HG03060 (cell line): Measurements from ENCODE around the gene EEF1G.
"Not testable (repeated sequence)": the region's sequence is repeated elsewhere in the genome, so short reads cannot be mapped to it uniquely, and the experiment has no call there.

ENCODE experiments used
- ATAC-seq: cut with Tn5 transposase; IDR thresholded peaks from one replicate; pipeline ENCODE4 v1.9.1; 2021; ENCODE audit warnings: low read depth, moderate number of reproducible peaks; ENCODE audit not compliant: unreplicated experiment

EEF1G gene

DNA sequence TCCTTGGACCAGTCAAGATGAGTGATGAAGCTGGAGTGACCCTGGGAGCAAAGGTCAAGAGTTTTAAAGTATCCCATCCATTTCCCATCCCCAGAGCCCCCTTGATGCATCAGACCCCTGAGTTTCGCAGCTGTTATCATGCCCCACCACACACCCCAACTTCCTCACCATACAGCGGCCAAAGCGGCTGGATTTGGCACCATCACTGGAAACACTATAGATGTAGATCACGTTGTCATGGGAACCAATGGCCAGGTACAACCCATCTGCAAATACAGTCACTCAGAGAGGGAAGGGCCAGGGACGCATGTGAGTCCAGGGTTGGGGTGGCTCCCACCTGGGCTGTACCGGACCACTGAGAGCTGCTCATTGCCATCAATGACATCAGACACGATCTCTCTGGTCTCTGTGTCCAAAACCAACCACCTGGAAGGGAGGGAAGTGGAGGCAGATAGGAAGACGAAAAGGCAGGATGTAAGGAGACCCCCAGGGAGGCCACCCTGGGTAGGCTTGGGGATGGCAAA is 30.1 kb upstream of the EEF1G start:
- no peak for ATAC-seq

DNA sequence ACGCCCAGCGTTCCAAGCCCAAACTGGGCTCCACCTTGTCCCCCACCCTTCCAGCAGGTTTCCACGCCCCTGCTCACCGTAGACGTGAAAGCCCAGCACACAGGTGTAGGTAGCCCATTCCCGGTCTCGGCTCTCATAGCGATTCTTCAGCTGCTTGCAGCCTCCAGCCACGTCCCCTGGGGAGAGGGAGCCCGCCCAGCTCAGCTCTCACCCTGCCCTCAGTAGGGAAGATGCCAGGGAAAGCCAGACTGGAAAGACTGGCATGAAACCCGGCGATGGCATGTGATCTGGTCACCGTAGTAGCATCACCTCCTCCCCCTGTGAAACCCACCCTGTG is 29.3 kb upstream of the EEF1G start:
- no peak for ATAC-seq

DNA sequence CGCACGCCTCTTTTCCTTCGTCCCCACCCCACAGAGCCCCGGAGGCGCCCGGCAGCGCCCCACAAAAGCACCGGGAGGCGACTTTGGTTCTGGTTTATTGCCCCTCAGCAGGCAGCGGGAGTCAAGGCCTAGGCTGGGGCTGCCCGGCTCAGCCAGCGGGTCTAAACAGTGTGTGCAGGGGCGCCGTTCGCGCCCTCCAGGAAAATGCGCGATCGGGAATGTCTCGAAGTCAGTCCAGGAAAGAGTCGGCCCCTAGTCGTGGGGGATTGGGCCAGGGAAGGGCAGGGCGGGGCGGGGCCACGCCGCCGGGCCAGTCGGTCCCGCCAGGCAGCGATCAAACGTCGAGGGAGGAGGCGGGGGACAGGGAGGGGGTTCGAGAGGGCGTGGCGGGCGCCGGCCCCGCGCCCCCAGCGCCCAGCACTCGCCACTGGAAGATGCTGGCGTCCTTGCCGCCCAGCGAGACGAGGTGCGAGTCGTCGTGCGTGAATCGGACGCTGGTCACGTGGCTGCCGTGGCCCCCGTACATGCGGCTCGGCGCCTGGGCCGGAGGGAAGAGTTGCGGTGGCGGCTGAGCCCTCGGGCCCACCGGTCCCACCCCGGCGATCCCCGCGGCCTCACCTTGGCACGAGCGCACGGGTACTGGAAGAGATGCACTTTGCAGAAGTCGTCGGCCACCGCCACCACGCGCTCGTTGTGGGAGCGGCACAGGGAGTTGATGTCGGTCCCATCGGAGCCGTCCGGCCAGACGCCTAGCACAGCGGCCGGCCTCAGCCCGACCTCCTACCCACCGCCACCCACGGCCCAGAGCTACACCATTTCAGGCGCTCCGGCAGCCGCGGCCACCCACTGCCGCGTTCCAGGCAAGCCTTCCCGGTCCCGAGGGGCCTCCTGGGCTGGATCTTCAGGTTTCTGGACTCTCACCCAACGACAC is 28.7 kb upstream of the EEF1G start:
- ATAC-seq, result no peak

DNA sequence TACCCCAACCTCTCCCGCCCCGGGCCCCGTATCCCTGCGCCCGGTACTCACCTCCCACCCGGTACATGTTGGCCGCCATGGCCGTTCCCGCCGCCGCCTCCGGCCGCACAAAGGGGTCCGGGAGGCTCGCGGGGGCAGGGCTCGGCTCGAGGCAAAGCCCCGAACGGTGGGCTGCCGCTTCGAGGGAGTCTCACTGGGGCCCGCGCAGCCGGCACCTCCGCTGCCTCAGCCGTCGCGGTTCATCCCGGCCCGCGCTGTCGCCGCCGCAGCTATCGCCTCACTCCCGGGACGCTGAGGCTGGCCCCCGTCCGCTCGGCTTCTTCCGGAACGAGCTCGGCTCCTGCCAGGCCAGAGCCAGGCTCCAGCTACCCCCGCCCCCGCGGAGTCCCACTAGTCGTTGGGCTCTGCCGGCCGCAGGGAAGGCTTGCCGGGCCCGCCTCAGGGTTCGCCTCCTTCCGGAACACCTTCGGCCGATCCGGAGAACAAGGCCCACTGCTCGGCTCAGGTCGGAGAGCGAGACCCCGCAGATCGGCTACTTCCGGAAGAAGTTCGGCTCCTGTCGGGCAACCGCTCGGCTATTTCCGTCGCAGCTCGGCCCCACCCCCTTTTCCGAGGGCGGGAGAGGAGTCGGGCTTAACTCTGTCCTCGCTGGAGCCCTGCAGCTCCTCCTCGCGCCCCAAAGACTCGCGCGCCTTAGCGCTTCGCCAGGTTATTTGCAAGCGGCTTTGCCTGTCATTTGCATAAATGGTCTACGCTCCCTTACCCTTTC is 27.9 kb upstream of the EEF1G start, which contains the start of gene MTA2:
TSS of gene MTA2 (minus strand) at position 494 of the 769 bp plus-strand sequence. CDS start at position 79, 415 bp downstream.
- ATAC-seq, result peak; percentile 66

DNA sequence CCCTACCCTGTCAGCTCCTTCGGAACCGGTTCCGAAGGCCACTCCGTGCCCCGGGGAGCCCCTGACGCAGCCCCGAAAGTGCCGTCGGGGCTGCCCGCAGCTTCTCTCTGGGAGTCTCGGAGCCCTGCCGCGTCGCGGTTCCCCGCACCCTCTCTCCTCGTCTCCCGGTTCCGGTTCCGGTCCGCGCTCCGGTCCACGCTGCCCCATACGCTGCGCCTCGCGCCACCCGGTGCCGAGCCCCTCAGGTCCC is 27.4 kb upstream of the EEF1G start:
- no peak for ATAC-seq

DNA sequence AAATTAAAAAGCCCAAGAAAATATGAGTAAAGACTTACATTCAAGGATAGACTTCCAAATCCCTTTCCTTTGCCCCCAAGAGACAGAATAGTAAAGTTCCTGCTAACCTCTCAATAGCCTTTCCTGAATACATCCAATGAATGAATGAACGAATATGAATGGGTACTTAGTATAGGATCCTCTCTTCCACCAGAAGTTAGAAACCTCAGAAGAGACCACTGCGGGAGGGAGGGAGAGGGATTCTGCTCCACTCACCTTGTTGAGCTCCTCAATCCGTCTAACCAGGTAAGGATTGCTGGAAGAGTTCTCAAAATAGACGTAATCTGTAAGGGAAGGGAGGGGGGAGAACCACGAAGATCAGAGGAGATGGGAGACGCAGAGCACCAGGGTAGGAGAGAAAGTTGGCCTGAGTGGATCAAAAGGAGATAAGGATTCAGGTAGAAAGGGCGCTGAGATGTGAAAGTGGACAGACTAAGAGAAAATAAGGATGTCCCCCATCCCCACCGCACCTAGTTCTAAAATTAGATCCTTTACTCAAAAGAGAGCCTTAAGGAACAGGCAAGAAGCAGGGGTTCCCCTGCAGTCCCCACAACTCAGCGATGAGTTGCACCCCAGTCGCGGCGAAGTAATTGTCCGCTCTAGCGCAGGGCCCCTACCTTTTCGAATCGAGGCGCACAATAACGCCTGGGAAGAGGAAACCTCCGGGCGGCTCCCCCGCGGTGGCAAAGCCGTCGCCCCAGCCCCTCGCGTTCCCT is 26.9 kb upstream of the EEF1G start:
- ATAC-seq, result no peak

DNA sequence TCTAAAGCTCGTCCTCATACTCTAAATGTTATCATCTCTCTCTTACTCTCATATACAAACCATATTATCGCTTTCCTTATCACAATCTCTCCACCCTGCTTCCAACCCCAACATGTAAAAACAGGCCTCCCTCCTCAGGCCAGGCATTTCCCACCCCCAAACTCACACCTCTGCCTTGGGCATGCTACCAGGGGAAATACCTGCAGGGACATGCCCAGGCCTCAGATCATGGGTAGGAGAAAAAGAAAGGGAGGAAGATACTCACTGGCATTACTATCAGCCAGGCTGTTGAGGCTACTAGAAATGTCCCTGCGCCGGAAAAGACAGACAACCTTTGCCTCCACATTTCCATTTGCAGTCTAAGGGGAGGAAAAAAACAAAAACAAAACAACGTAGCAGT is 26.2 kb upstream of the EEF1G start:
- no peak for ATAC-seq

DNA sequence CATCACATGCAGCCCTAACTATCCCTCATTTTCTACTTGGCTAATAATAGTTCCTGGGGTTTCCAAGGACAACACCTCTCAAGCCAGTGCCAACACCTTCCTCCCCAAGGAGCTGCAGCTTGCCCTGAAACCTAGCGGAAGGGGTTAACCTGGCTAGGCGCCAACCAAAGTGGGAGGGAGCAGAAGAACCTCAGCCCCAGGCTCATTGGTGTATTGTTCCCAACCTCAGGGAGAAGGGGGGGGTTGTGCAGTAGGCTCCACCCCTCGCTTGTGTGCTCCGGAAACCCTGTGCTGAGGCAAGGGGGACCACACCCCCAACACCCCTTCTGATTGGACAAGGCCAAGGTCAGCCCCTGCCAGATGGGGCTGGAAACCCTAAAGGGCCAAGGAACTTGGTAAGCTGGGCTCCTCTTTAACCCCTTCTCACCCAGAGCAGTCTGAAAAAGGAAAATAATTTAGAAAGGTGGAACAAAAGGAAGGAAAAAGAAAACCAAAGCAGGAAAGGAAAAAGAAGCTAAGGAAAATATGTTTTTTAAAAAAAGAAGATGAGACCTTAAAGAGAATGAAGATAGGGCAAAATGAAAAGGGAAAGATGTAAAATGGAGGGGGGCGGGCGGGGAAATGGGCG is 25.5 kb upstream of the EEF1G start:
- ATAC-seq, result peak; percentile 35

DNA sequence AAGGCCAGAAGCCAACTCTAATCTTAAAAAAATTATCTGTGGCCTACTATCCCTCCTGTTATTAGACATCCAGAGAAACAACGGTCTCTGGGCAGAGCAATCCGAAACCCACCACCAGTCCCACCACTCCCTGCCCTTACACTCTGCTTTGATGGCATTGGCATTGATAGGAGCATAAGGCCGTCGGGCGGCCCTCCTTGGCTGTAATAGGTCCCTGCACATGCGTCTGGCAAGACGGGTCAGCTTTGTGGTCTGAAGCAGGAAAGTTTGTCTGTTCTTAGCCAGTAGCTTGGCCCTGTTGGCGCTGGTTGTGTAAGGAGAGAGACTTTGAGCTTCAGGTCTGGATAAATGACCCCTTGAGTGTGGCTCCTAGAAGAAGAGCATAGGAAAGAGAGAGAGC is 21.4 kb upstream of the EEF1G start:
- ATAC-seq, result no peak

DNA sequence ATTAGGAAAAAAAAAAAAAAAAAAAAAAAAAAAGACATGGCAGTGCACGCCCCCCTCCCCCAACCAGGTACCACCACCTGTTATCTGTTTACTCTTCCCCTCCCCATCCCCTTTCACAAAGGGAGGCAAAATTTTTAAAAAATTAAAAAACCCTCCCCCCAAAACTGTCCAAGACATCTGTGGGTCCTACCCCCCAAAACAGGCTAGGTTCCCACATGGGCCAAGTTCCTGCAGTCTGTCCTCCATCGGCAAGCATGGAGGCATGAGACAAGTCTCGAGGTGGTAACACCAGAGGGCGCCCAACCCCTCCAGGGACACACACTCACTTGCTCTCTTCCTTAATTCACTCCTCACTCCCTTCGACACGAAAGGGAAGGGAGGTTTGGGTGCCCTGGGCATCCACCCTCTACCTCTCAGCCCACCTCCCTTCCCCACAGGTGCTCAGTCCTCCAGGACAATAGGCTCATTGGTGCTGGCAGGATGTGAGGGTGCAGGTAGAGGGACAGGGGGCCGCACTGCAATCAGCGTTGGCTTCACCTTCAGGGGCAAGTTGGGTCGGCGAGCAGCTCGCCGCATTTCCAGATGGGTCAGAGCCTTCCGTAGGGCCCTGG is 19.8 kb upstream of the EEF1G start:
- no peak for ATAC-seq

DNA sequence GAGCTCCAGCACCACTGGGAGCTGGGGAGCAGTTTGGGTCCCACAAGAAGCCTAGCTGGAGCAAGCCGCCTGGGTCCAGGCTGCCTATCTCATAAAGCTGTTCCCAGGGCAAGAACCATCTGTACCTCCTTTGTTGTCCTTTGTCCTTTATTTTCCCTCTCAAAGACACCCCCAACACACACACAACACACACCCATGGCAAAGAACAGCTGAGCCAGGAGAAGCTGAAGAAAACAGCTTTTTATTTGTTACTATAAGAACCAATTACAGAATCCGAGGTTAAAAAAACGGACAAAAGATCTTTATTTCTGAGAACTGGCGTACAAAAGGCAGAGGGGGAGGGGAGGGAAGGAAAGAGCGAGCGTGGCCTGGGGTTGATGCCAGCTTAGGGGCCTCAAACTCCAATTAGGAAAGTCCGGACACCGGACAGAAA is 19.3 kb upstream of the EEF1G start:
- ATAC-seq, result no peak

DNA sequence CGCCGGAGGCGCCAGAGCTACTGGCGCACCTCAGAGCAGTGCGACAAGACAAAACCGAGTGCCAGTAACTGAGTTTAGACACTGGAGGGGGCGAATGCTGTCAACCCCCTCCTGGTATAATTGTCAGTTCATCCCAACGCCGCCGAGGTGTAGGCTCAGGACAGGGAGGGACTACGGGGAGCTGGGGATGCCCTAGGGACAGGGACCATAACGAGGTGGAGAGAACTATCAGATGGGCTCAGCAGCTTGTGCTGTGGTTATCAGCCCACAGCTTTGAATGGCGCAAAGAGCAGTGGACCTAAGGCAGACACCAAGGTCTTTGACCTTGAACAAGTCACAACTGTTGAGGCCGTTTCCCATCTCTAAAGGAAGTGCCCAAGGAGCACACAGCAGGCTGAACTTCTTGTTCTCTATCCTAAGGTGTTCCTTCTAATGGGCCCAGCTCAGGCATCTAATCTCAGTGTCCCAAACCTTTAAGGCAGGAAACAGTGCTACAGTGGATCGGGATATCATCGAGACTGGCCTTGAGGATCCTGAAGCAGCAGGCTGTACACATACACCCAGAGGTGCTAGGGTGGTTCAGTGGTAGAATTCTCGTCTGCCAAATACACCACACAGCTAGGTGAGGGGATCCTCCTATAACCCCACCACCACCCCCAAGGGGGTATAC is 18.6 kb upstream of the EEF1G start:
- no peak for ATAC-seq

DNA sequence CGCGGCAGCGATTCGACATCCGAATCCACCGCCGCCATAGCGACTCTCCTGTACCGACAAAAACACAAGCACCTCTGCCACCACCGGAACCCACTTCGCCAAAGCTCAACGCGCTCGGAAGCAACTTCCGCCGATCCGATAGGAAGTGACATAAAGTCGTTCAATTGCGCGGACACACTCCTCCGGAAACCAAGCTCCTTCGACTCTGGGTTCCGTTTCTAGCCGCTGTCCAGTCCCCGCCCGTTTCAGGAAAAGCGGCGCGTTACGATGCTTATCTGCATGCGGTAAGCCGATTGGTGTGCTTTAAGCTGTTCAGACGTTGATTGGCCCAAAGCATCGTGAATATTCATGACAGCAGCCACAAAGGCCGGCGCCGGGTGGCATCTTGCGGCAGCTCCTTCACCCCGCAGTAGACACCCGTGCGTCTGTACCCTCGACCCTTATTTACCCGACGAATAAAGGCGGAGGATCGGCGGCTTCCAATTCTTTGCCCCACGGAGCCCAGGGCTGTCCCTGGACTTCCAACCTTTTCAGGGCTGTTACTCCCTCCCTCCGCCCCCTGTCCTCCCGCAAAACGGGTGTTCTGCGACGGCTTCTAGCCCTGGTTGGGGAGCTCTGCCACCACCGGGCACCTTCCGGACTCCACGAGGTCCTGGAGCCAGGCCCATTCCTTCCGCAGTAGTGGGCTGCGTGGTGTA is 17.9 kb upstream of the EEF1G start, which contains the start of gene TUT1:
TSS of gene TUT1 (minus strand) at position 76 of the 698 bp plus-strand sequence. CDS start at position 38, 38 bp downstream.
- peak; percentile 88 for ATAC-seq

DNA sequence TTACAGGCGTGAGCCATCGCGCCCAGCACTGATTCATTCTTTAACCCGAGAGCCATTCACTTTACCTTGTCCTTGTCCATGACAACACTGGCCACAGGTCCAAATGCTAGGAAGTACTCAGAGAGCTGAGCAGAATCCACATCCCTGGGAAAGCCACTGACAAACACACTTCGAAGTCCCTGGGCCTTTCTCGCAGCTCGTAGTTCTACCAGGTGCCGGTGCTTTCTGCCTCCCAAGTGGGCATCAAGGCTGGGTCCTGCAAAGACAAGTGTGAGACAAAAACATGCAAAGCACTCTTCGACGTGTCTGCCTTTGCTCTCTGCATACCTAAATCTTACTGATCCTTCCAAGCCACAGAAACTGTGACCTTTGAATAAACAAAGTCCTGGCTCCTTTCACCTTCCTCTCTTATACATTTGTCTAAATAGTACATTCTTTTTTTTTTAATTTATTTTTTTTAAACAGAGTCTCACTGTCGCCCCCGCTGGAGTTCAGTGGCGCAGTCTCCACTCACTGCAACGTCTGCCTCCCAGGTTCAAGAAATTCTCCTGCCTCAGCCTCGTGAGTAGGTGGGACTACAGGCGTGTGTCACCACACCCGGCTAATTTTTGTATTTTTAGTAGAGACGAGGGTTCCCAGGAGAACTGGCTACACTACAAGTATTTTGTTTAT is 15.4 kb upstream of the EEF1G start:
- ATAC-seq, result no peak

DNA sequence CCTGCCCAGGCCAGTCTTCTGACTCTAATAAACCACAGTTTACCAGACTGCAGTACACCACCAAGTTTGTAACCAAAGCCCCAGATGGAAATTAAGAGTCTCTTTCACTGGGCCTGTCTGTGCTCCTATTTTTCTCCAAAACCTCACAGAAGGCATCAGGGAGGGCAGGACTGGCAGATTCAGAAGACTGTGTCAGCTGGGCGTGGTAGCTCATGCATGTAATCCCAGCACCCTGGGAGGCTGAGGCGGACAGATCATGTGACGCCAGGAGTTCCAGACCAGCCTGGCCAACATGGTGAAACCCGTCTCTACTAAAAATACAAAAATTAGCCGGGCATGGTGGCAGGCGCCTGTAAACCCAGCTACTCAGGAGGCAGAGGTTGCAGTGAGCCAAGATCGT is 11.7 kb upstream of the EEF1G start:
- ATAC-seq, result not testable (repeated sequence)

DNA sequence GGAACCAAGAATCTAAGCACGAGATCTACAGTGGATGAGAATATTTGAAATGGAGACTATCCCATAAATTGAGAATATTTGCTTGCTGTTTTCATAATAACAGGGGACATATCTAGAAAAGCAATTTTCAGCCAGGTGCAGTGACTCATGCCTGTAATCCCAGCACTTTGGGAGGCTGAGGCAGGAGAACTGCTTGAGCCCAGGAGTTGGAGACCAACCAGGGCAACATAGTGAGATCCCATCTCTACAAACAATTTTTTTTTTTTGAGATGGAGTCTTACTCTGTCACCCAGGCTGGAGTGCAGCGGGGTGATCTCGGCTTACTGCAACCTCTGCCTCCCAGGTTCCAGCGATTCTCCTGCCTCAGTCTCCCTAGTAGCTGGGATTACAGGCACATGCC is 8.0 kb upstream of the EEF1G start:
- not testable (repeated sequence) for ATAC-seq

DNA sequence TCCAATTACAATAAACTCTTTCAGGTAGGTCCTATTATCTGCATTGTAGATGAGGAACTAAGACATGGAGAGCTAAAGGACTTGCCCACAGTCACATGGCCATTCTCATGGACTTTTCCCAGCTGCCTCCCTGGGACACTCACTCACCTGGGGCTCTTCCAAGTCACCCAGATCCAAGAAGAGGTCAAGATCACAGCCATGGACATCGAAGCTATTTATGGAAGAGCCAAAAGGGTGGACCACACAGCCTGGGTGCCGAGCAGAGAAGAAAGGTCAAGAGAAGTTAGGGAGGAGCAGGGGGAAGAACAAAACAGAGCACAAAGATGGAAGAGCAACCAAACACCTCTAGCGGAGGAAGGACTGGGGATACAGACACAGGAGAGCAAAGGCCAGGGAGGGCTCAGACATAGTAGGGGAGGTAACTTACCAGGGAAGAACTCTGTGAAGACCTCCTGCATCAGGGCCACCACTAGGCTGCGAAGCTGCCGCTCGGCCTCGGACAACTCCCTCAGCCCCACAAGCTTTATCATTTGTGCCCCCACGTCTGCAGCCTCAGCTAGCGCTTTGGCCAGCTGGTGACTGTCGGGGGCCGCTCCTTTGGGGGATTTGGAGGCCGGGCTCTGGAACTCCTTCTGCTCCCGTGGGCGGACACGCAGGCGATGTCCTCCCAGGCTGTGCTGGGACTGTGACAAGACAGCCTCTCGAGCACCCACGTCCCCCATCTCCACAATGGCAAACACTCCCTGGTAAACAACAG is 7.4 kb upstream of the EEF1G start:
- ATAC-seq, result no peak

DNA sequence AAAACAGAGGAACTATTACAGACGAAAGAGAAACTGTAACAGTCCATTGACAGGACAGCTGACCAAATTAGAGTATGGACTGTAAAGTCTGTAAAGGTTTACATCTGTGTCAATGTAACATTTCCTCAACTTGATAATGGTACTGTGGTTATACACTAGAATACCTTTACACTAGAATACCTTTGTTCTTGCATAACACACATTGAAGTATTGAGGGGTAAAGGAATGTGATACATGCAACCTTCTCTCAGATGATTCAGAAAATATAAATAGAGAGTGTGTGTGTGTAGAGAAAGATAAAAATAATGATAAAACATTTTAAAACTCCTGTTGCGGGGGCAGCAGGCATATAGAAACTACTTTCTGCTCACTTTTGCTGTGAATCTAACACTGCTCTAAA is 5.6 kb upstream of the EEF1G start:
- ATAC-seq, result no peak
